Measurements from ENCODE around the gene MX1.
"Not testable (repeated sequence)": the region's sequence is repeated elsewhere in the genome, so short reads cannot be mapped to it uniquely, and the experiment has no call there.

MX1 gene

DNA sequence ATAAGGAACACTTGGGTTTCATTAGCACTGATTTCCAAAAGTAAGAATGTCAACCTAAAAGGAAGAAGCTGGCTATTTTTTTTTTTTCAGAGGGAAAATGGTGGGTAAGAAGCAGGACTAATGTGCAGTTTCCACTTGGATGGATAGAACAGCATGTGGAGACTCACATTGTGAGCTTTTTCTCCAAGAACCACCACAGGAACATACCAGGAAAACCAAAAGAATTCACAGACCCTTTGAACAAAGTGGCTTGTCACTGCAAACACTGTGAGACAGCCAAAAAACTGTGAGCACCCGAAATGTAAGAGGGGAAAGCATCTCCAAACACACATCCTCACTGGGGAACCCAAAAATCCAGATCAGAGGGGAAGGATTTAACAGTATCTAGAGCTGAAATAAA is 15.7 kb upstream of the MX1 start:
- Histone ChIP-seq H3K9me2 (replicated peaks; ENCODE audit: control insufficient read depth, low read length) (no peaks in the 10 kb centered on the region), H3K36me3 (ENCODE audit: control insufficient read depth, low read length) (no peaks in the 10 kb centered on the region), H3K79me2 (ENCODE audit: control insufficient read depth, low read length) (no peaks in the 10 kb centered on the region), H3K4me2 (ENCODE audit: low read length) (no peak overlapping the region), H3F3A (ENCODE audit: control insufficient read depth, insufficient read depth) (no peaks in the 10 kb centered on the region), H3K4me1 (ENCODE audit: control insufficient read depth, low read length) (no peaks in the 10 kb centered on the region), H3K27ac (ENCODE audit: low read depth, low read length) (no peak overlapping the region), H4K20me1 (ENCODE audit: control insufficient read depth, insufficient read depth, low read depth, low read length) (no peaks in the 10 kb centered on the region), H3K27me3 (ENCODE audit: control insufficient read depth, low read length) (no peaks in the 10 kb centered on the region), H3K4me3 (ENCODE audit: low read length) (no peak overlapping the region), H3K9me3 (ENCODE audit: control insufficient read depth, insufficient read depth, low read length) (no peaks in the 10 kb centered on the region)
- TF ChIP-seq EZH2phosphoT487 (IDR thresholded peaks at IDR 0.05; ENCODE audit: borderline replicate concordance, low read length): no peak
- TF ChIP-seq, protein P1, sequence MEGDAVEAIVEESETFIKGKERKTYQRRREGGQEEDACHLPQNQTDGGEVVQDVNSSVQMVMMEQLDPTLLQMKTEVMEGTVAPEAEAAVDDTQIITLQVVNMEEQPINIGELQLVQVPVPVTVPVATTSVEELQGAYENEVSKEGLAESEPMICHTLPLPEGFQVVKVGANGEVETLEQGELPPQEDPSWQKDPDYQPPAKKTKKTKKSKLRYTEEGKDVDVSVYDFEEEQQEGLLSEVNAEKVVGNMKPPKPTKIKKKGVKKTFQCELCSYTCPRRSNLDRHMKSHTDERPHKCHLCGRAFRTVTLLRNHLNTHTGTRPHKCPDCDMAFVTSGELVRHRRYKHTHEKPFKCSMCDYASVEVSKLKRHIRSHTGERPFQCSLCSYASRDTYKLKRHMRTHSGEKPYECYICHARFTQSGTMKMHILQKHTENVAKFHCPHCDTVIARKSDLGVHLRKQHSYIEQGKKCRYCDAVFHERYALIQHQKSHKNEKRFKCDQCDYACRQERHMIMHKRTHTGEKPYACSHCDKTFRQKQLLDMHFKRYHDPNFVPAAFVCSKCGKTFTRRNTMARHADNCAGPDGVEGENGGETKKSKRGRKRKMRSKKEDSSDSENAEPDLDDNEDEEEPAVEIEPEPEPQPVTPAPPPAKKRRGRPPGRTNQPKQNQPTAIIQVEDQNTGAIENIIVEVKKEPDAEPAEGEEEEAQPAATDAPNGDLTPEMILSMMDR (IDR thresholded peaks at IDR 0.05; ENCODE audit: low read depth, low read length, poor library complexity, severe bottlenecking): no peak

DNA sequence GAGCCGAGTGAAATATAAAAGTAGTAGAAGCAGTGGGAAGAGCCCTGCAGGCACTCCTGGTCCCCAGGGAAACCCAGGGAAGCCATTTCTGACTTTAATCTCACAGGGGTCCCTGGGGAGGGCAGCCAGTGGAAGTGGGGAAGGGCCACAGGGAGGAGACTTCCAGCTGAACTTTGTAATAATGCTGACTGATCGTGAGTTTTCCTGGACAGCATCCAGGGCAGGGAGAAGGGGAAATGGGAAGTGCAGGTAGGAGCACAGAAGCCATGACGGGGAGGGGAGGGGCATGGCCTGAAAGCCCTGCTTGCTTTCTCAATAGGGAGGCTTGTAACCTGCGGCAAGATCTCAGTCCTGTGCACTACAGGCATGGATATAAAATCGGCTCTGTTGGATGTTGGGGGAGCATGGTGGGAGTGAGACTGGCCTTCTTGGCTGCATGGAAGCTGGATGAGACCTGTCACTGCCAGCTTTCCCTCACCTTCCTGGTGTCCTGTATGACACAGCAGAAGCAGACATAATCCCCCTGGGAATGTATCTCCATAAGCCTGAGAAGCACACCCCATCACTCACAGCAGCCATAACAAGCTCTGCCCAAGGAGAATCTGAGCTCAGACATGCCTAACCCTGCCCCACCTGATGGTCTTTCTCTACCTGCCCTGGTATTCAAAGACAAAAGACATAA is 15.1 kb upstream of the MX1 start:
- Histone ChIP-seq H3K9me2 (replicated peaks; ENCODE audit: control insufficient read depth, low read length) (no peaks in the 10 kb centered on the region), H3K9me3 (ENCODE audit: control insufficient read depth, insufficient read depth, low read length) (no peaks in the 10 kb centered on the region), H4K20me1 (ENCODE audit: control insufficient read depth, insufficient read depth, low read depth, low read length) (no peaks in the 10 kb centered on the region), H3K4me1 (ENCODE audit: control insufficient read depth, low read length) (no peaks in the 10 kb centered on the region), H3K4me2 (ENCODE audit: low read length) (no peak overlapping the region), H3K27me3 (ENCODE audit: control insufficient read depth, low read length) (no peaks in the 10 kb centered on the region), H3K79me2 (ENCODE audit: control insufficient read depth, low read length) (no peaks in the 10 kb centered on the region), H3K27ac (ENCODE audit: low read depth, low read length) (no peak overlapping the region), H3F3A (ENCODE audit: control insufficient read depth, insufficient read depth) (no peaks in the 10 kb centered on the region), H3K4me3 (ENCODE audit: low read length) (no peak overlapping the region), H3K36me3 (ENCODE audit: control insufficient read depth, low read length) (no peaks in the 10 kb centered on the region)
- TF ChIP-seq, protein P1 (IDR thresholded peaks at IDR 0.05; ENCODE audit: low read depth, low read length, poor library complexity, severe bottlenecking): no peak
- TF ChIP-seq EZH2phosphoT487 (IDR thresholded peaks at IDR 0.05; ENCODE audit: borderline replicate concordance, low read length): no peak

DNA sequence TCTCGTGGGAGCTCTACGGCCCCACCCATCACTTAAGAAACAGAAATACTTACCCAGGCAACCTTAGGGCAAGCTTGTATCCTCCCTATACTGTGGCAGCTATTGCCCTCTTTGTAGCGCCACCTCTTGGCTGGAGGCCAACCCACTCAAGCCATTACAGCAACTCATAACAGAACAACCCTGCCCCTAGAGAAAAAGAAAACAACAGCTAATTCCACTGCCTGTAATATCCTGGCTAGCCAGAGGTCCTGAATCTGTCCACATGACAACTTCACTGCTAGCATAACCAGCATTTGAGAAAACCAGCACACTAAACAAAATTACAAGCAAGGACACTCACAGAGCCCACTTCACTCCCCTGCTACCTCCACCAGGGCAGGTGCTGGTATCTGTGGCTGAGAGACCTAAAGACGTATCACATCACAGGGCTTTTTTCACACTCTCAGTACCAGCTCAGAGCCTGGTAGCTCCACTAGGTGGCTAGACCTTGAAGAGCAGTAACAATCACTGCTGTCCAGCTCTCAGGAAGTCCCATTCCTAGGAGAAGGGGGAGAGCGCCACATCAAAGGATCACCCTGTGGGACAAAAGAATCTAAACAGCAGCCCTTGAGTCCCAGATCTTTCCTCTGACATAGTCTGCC is 14.5 kb upstream of the MX1 start:
- H3K9me2 ChIP-seq (replicated peaks; ENCODE audit: control insufficient read depth, low read length): no peaks in the 10 kb centered on the region
- no peaks in the 10 kb centered on the region for H3K9me3 ChIP-seq (ENCODE audit: control insufficient read depth, insufficient read depth, low read length)
- H3K27ac ChIP-seq (ENCODE audit: low read depth, low read length): no peak overlapping the region
- H3K4me1 ChIP-seq (ENCODE audit: control insufficient read depth, low read length): no peaks in the 10 kb centered on the region
- no peaks in the 10 kb centered on the region for H3K79me2 ChIP-seq (ENCODE audit: control insufficient read depth, low read length)
- no peaks in the 10 kb centered on the region for H3K27me3 ChIP-seq (ENCODE audit: control insufficient read depth, low read length)
- H3K36me3 ChIP-seq (ENCODE audit: control insufficient read depth, low read length): no peaks in the 10 kb centered on the region
- TF ChIP-seq, protein P1 (IDR thresholded peaks at IDR 0.05; ENCODE audit: low read depth, low read length, poor library complexity, severe bottlenecking): peak; percentile 56
- TF ChIP-seq EZH2phosphoT487 (IDR thresholded peaks at IDR 0.05; ENCODE audit: borderline replicate concordance, low read length): no peak
- no peaks in the 10 kb centered on the region for H3F3A ChIP-seq (ENCODE audit: control insufficient read depth, insufficient read depth)
- no peaks in the 10 kb centered on the region for H4K20me1 ChIP-seq (ENCODE audit: control insufficient read depth, insufficient read depth, low read depth, low read length)
- H3K4me2 ChIP-seq (ENCODE audit: low read length): no peak overlapping the region
- H3K4me3 ChIP-seq (ENCODE audit: low read length): no peak overlapping the region

DNA sequence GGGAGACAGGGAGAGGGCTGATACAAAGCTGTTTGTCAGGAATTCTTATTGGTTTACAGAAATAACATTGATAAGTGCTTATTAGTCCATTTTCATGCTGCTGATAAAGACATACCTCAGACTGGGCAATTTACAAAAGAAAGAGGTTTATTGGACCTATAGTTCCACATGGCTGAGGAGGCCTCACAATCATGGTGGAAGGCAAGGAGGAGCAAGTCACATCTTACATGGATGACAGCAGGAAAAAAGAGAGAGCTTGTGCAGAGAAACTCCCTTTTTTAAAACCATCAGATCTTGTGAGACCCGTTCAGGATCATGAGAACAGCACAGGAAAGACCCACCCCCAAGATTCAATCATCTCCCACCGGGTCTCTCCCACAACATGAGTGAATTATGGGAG is 8.5 kb upstream of the MX1 start:
- not testable (repeated sequence) for H3K36me3 ChIP-seq (ENCODE audit: control insufficient read depth, low read length); H3K9me2 ChIP-seq (replicated peaks; ENCODE audit: control insufficient read depth, low read length); H3K4me3 ChIP-seq (ENCODE audit: low read length); H3K9me3 ChIP-seq (ENCODE audit: control insufficient read depth, insufficient read depth, low read length); H3K27me3 ChIP-seq (ENCODE audit: control insufficient read depth, low read length); H3K79me2 ChIP-seq (ENCODE audit: control insufficient read depth, low read length); H4K20me1 ChIP-seq (ENCODE audit: control insufficient read depth, insufficient read depth, low read depth, low read length); H3F3A ChIP-seq (ENCODE audit: control insufficient read depth, insufficient read depth); H3K4me2 ChIP-seq (ENCODE audit: low read length); H3K27ac ChIP-seq (ENCODE audit: low read depth, low read length)
- peaks cover 11% of the 10 kb centered on the region for H3K4me1 ChIP-seq (ENCODE audit: control insufficient read depth, low read length)

All from DOHH2 (cell line).